ENCODE measurements around the gene GFER. TPM values are rescaled to one million over a fixed set of nuclear protein-coding genes. Genes with fewer than 3 reads are reported as not detected.

GFER gene
- total and polyA plus RNA-seq, 9 of the 15 experiments (the other 6 are each of a cell fraction or from before 2014, with no cell fraction given): 4.3 to 53.7 (median 19.8) TPM

GRCh38 chr16:1991948-1992703 lies 8.1 kb downstream of the GFER start (continued):
- TF ChIP-seq, protein P1, sequence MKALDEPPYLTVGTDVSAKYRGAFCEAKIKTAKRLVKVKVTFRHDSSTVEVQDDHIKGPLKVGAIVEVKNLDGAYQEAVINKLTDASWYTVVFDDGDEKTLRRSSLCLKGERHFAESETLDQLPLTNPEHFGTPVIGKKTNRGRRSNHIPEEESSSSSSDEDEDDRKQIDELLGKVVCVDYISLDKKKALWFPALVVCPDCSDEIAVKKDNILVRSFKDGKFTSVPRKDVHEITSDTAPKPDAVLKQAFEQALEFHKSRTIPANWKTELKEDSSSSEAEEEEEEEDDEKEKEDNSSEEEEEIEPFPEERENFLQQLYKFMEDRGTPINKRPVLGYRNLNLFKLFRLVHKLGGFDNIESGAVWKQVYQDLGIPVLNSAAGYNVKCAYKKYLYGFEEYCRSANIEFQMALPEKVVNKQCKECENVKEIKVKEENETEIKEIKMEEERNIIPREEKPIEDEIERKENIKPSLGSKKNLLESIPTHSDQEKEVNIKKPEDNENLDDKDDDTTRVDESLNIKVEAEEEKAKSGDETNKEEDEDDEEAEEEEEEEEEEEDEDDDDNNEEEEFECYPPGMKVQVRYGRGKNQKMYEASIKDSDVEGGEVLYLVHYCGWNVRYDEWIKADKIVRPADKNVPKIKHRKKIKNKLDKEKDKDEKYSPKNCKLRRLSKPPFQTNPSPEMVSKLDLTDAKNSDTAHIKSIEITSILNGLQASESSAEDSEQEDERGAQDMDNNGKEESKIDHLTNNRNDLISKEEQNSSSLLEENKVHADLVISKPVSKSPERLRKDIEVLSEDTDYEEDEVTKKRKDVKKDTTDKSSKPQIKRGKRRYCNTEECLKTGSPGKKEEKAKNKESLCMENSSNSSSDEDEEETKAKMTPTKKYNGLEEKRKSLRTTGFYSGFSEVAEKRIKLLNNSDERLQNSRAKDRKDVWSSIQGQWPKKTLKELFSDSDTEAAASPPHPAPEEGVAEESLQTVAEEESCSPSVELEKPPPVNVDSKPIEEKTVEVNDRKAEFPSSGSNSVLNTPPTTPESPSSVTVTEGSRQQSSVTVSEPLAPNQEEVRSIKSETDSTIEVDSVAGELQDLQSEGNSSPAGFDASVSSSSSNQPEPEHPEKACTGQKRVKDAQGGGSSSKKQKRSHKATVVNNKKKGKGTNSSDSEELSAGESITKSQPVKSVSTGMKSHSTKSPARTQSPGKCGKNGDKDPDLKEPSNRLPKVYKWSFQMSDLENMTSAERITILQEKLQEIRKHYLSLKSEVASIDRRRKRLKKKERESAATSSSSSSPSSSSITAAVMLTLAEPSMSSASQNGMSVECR (CRISPR knock-in tag; IDR thresholded peaks at IDR 0.05): peak; percentile 83
- TF ChIP-seq ZNF766 (CRISPR knock-in tag; conservative IDR thresholded peaks at IDR 0.05) (no peak), ZNF695 (CRISPR knock-in tag; IDR thresholded peaks at IDR 0.05) (no peak), TCF7L2 (IDR thresholded peaks at IDR 0.05; ENCODE audit: low read depth, low read length) (no peak), SMARCB1 (IDR thresholded peaks at IDR 0.05; ENCODE audit: insufficient read length, low read depth) (no peak), ZC3H11A (IDR thresholded peaks at IDR 0.05; ENCODE audit: low read depth, low read length) (no peak), KDM1A (IDR thresholded peaks at IDR 0.05) (no peak), TBP (optimal IDR thresholded peaks at IDR 0.05; ENCODE audit: low read depth, low read length) (peak; percentile 25), SETDB1 (IDR thresholded peaks at IDR 0.05; ENCODE audit: low read length) (no peak), POU5F1 (IDR thresholded peaks at IDR 0.05; ENCODE audit: borderline replicate concordance, low read depth, low read length, partially characterized antibody) (no peak), THRAP3 (IDR thresholded peaks at IDR 0.05; ENCODE audit: borderline replicate concordance) (no peak), RHOXF2B (CRISPR knock-in tag; conservative IDR thresholded peaks at IDR 0.05) (no peak), BMI1 (IDR thresholded peaks at IDR 0.05; ENCODE audit: low read length) (no peak), RREB1 (CRISPR knock-in tag; IDR thresholded peaks at IDR 0.05) (no peak), NBN (IDR thresholded peaks at IDR 0.05; ENCODE audit: low read depth) (peak; percentile 40; the same call in 1 of the 2 replicates), YBX1 (IDR thresholded peaks at IDR 0.05) (no peak), RB1 (IDR thresholded peaks at IDR 0.05; ENCODE audit: low read depth) (peak; percentile 81)
- TF ChIP-seq, protein P2, sequence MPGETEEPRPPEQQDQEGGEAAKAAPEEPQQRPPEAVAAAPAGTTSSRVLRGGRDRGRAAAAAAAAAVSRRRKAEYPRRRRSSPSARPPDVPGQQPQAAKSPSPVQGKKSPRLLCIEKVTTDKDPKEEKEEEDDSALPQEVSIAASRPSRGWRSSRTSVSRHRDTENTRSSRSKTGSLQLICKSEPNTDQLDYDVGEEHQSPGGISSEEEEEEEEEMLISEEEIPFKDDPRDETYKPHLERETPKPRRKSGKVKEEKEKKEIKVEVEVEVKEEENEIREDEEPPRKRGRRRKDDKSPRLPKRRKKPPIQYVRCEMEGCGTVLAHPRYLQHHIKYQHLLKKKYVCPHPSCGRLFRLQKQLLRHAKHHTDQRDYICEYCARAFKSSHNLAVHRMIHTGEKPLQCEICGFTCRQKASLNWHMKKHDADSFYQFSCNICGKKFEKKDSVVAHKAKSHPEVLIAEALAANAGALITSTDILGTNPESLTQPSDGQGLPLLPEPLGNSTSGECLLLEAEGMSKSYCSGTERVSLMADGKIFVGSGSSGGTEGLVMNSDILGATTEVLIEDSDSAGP (CRISPR knock-in tag; IDR thresholded peaks at IDR 0.05): peak; percentile 55; the same call in 1 of the 2 replicates
